ENCODE data around the gene BMPR2. TPM values are rescaled to one million over a fixed set of nuclear protein-coding genes. Genes with fewer than 3 reads are reported as not detected.
"Not testable (repeated sequence)": the region's sequence is repeated elsewhere in the genome, so short reads cannot be mapped to it uniquely, and the experiment has no call there.

Gene BMPR2
- total RNA-seq, 6 experiments from 2014 or later = 50.5 to 59.4 (median 56.4) TPM

DNA sequence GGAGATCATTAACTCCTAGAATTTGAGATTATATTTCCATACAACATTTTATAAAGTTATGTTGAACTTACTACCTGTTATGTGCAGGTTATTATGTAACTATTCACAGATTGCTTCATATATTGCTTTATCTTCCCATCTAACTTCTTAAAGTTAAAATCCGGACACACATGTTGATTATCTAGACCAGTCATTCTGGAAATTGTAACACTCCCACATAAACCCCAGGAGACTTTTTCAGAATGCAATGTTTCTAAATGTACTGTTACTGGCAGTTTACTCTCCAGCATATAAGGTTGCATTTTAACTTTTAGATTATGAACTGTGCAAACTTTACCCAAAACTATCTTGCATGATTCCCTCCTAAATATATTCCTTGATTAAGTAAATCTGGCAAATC is 188.1 kb downstream of the BMPR2 start:
- TF ChIP-seq, protein P1, sequence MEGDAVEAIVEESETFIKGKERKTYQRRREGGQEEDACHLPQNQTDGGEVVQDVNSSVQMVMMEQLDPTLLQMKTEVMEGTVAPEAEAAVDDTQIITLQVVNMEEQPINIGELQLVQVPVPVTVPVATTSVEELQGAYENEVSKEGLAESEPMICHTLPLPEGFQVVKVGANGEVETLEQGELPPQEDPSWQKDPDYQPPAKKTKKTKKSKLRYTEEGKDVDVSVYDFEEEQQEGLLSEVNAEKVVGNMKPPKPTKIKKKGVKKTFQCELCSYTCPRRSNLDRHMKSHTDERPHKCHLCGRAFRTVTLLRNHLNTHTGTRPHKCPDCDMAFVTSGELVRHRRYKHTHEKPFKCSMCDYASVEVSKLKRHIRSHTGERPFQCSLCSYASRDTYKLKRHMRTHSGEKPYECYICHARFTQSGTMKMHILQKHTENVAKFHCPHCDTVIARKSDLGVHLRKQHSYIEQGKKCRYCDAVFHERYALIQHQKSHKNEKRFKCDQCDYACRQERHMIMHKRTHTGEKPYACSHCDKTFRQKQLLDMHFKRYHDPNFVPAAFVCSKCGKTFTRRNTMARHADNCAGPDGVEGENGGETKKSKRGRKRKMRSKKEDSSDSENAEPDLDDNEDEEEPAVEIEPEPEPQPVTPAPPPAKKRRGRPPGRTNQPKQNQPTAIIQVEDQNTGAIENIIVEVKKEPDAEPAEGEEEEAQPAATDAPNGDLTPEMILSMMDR (IDR thresholded peaks at IDR 0.05) = no peak
- no peak for DNase-seq
- Mint-ChIP-seq H3K9me3 (no peaks in the 10 kb centered on the region), H3K27ac (no peak overlapping the region), H3K4me1 (ENCODE audit: low read depth) (no peaks in the 10 kb centered on the region), H3K27me3 (ENCODE audit: insufficient read depth) (no peaks in the 10 kb centered on the region), H3K4me3 (no peak overlapping the region), H3K36me3 (ENCODE audit: low read depth) (no peaks in the 10 kb centered on the region)

DNA sequence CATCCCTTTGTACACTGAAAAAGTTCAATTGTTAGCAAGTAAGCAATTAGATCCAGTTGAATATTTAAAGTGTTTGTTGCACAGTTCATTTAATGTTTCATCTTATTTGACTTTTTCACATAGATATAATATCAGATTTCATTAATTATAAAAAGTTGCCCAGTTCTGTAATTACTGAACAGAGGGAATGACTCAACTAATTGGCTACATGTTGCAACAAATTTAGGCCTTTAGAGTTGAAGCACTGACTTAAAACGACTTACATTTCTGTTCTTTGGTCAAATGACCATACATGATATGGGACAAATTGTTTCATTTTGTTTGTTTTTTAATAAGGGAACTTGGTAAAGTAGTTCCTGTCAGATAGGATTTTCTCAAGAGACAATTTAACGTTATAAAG is 190.2 kb downstream of the BMPR2 start:
- Mint-ChIP-seq H3K36me3 (ENCODE audit: low read depth) (no peaks in the 10 kb centered on the region), H3K27ac (no peak overlapping the region), H3K27me3 (ENCODE audit: insufficient read depth) (no peaks in the 10 kb centered on the region), H3K4me1 (ENCODE audit: low read depth) (no peaks in the 10 kb centered on the region), H3K9me3 (no peaks in the 10 kb centered on the region), H3K4me3 (no peak overlapping the region)
- no peak for DNase-seq
- TF ChIP-seq, protein P1 (IDR thresholded peaks at IDR 0.05) = no peak

DNA sequence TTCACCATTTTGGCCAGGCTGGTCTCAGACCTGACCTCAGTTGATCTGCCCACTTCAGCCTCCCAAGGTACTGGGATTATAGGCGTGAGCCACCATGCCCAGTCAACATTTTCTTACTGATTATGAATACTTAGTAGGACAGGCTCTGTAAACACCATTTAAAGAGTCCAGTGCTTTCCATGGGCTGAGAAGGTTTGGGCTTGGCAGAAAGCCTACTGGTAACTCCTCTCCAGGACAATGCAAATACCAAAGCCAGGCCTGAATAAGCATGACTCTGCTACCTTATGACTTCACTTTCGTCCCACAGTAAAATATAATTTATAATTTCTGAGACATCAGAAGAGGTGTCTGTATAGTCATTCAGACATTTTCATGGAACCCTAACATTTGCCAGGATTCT is 198.4 kb downstream of the BMPR2 start:
- TF ChIP-seq, protein P1 (IDR thresholded peaks at IDR 0.05) = no peak

DNA sequence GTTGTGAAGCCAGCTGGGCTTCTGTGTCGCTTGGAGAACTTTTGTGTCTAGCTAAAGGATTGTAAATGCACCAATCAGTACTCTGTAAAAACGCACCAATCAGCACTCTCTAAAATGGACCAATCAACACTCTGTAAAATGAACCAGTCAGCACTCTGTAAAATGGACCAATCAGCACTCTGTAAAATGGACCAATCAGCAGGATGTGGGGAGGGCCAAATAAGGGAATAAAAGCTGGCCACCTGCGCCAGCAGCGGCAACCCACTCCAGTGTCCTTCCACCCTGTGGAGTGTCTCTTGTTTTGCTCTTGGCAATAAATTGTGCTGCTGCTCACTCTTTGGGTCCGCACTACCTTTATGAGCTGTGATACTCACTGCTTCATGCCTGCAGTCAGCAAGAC is 199.1 kb downstream of the BMPR2 start:
- not testable (repeated sequence) for H3K27me3 Mint-ChIP-seq (ENCODE audit: insufficient read depth); H3K27ac Mint-ChIP-seq; H3K4me1 Mint-ChIP-seq (ENCODE audit: low read depth); H3K9me3 Mint-ChIP-seq; DNase-seq; H3K36me3 Mint-ChIP-seq (ENCODE audit: low read depth); H3K4me3 Mint-ChIP-seq

More for the DNA sequence above, 198.4 kb downstream of the BMPR2 start:
- H3K4me1 Mint-ChIP-seq (ENCODE audit: low read depth) = no peaks in the 10 kb centered on the region; the same call in 1 of the 2 replicates
- no peaks in the 10 kb centered on the region for H3K27me3 Mint-ChIP-seq (ENCODE audit: insufficient read depth)
- no peaks in the 10 kb centered on the region for H3K9me3 Mint-ChIP-seq
- DNase-seq = no peak
- H3K4me3 Mint-ChIP-seq = no peak overlapping the region
- no peaks in the 10 kb centered on the region; the same call in 1 of the 2 replicates for H3K36me3 Mint-ChIP-seq (ENCODE audit: low read depth)
- no peak overlapping the region for H3K27ac Mint-ChIP-seq

DNA sequence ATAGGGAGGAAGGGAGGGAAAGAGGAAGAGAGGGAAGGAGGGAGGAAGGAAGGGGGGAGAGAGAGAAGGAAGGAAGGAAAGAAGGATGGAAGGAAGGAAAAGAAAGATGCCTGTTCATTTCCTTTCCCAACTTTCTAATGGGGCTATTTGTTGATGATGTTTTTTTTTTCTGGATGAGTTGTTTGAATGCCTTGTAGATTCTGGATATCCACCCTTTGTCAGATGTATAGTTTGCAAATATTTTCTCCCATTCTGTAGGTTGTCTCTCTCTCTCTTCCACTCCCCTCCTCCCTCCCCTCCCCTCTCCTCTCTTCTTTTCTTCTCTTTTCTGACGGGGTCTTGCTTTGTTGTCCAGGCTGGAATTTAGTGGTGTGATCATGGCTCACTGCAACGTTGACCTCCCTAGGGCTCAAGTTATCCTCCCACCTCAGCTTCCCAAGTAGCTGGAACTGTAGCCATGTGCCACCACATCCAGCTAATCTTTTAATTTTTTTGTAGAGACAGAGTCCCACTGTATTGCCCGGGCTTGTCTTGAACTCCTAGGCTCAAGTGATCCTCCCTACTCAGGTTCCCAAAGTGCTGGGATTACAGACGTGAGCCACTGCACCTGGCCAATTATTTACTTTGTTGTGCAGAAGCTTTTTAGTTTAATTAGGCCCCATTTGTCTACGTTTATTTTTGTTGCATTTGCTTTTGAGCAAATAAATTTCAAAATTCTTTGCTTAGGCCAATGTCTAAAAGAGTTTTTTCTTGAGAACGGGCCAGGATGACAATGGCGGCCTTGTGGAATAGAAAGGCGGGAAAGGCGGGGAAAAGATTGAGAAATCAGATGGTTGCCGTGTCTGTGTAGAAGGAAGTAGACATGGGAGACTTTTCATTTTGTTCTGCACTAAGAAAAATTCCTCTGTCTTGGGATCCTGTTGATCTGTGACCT is 201.4 kb downstream of the BMPR2 start:
- no peak for DNase-seq
- Mint-ChIP-seq H3K4me1 (ENCODE audit: low read depth) (no peaks in the 10 kb centered on the region), H3K9me3 (no peaks in the 10 kb centered on the region), H3K27ac (no peak overlapping the region), H3K36me3 (ENCODE audit: low read depth) (no peaks in the 10 kb centered on the region; the same call in 1 of the 2 replicates), H3K27me3 (ENCODE audit: insufficient read depth) (no peaks in the 10 kb centered on the region), H3K4me3 (no peak overlapping the region)
- TF ChIP-seq, protein P1 (IDR thresholded peaks at IDR 0.05) = no peak

DNA sequence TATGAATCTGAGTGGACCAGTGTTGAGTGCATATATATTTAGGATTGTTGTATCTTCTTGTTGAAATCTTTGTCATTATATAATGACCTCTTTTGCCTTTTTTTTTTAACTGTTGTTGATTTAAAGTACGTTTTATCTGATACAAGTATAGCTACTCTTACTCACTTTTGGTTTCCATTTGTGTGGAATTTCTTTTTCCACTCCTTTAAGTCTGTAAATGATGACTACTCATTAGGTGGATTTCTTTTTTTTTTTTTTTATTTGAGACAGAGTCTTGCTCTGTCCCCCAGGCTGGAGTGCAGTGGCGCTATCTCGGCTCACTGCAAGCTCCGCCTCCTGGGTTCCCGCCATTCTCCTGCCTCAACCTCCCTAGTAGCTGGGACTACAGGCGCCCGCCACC is 206.7 kb downstream of the BMPR2 start:
- not testable (repeated sequence) for H3K4me3 Mint-ChIP-seq; H3K27me3 Mint-ChIP-seq (ENCODE audit: insufficient read depth); DNase-seq; H3K9me3 Mint-ChIP-seq; H3K36me3 Mint-ChIP-seq (ENCODE audit: low read depth); H3K4me1 Mint-ChIP-seq (ENCODE audit: low read depth); H3K27ac Mint-ChIP-seq

All from HFFc6 (cell line).